T follicular helper cell (primary cell): Measurements from ENCODE around the gene DCLK2.

ENCODE experiments used
- DNase-seq: peaks from one replicate; pipeline ENCODE4 v3.0.0-alpha.2; 2020; ENCODE audit warnings: low read depth
- total RNA-seq, 2 experiments: gene quantifications; one replicate each; lab custom pipeline; 2026; lab: John Stamatoyannopoulos, UW

Gene DCLK2
- total RNA-seq = 0 to 0.06 reads per million in 2 experiments

- no peak for DNase-seq
Observed at GRCh38 chr4:150078041-150078578, at the start of gene DCLK2. Gene DCLK2 (plus strand): TSS chr4:150078445. CDS start chr4:150079028, 583 bp downstream.

- DNase-seq = no peak
Observed at GRCh38 chr4:150032541-150032940, 45.7 kb upstream of the DCLK2 start.

GRCh38 chr4:150033081-150033480 lies 45.2 kb upstream of the DCLK2 start:
- DNase-seq = no peak

DNA sequence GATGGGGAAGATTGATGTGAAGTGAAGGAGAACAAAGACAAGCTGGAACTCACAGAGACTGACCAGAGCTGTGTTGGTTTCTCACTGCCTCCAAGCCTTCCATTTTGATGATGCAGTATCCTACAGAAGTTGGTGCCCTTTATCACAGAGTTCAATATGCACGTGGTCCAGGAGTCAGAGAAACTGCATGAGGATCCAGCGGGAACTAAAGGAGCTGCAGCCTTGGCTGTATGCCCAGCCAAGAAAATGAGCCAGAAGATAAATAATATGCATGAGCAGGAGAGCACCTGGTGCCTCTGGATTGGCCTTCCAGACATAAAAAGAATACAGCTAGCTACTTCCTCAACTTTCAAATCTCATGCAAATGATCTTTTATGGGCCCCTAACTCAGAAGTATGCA lies 44.3 kb upstream of the DCLK2 start:
- DNase-seq = no peak

- DNase-seq = no peak
Observed at GRCh38 chr4:150037251-150037856, 40.9 kb upstream of the DCLK2 start.

DNA sequence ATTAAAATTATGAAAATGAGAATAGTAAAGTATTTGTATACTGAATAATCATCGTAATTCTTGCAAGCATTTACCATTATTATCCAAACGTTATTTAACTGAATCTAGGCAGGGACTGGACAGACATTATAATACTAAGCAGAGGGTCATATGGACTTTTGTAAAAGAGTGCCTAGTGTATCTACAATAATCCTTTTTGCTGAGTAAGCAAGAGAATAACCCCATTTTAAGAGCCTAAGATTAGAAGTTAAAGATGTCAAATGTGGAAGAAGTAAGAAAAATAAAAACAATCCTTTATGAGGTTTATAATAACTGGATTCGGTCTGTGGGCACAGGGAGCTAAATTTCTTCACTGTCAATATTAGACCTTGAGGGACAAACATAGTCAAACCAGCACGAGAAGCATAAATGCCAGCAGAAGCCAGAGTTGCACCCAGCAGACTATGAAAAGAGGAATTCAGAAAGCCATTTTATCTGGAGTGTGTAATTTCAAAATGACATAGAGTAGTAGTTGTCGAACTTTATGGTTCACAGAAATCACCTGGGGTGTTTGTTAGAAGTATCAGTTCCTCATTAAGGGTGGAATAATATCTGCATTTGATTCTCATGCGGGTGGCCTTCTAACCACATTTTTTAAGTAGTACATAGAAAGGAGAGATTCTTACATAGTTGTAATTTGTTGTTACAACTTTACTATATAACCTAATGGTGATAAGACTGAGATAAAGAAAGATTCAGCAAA lies 39.7 kb upstream of the DCLK2 start:
- no peak for DNase-seq

GRCh38 chr4:150039274-150040127 lies 38.7 kb upstream of the DCLK2 start:
- DNase-seq = no peak

DNA sequence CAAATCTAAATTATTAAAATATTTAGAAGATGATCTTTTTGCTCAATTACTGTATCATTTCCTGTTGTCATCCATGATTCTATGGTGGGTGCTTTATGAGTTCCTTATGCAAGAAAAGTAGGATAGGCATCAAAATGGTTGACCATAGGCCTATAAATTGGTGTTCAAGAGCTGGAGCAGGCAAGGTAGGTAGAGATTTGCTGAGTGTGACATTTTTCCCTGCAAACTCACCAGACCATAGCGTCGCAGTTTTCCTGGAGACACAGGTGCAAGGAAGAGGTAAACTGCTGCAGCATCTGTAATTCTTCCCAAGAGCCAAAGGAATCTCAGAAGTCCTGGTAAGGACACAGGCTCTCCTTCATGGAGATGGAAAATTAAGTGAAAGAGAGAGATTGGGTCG lies 33.7 kb upstream of the DCLK2 start:
- no peak for DNase-seq

- no peak for DNase-seq
Observed at GRCh38 chr4:150045410-150045809, 32.8 kb upstream of the DCLK2 start.

GRCh38 chr4:150046728-150047217 lies 31.5 kb upstream of the DCLK2 start:
- no peak for DNase-seq

GRCh38 chr4:150047546-150047945 lies 30.7 kb upstream of the DCLK2 start:
- DNase-seq = no peak

DNA sequence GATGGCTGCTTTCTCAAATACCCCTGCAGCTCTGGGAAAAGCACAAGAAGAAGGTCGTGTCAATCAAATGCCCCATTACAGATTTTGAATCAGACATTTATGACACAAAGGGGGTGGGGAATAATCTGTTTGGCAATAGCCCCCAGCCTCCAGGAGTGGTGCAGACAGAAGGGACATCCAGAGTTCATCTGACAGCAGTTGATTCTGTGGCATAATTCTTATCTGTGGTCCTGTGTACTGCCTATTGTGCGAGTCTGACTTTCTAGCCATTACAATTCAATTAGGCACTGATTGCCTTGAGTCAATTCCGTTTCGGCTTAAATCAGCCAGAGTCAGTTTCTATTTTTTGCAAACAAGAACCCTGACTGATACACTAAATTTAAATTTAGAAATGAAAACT lies 28.6 kb upstream of the DCLK2 start:
- DNase-seq = no peak

DNA sequence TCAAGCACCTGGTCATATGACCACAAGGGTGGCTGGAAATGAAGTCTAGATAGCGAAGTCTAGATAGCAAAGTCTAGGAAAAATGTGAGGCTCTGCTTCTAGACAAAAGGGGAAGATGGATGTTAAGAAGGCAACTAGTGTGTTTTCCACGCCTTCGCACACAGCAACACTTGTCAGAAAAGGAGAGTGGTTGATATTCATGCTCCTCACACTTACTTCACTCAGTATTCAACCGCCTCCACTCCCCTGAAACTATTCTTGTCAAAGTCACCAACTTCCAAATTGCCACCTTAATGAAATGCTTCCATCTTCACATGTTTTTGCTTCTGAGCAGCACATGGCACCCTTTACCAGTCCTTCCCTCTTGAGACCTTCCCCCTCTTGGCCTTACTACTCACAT lies 27.7 kb upstream of the DCLK2 start:
- DNase-seq = no peak

DNA sequence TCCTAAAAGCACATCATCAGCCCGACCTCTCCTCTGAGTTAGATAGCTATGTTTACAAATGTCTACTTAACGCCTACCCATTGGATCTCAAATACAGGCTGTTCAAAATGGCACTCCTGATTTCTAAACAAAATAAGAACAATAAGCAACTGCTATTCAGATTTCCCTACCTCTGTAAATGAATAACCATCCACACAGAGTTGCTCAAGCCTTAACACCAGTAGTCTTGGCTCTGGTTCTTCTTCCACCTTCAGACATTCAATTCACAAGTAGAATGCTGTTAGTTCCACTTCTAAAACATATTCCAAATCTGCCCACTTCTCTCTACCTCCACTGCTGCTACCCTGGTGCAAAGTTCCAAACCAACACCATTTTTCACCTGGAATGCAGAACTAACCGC lies 27.1 kb upstream of the DCLK2 start:
- DNase-seq = no peak

DNA sequence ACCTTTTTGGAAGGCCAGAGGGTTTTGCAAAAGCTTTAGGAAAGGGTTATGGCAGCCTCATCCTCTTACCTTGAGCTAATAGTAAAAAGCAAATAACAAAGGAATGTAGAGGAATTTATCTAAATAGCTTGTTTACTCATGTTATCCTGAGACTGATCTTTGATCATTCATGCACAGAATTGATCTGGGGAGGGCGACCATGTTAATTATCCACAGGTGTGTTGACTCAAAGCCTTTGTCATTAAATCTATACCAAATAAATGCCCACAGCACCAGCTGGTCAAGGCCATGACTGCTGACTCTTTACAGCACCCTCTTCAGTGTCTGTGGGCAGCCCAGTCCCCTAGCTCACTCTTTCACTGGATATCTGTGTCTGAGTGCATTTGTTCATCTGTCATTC lies 22.8 kb upstream of the DCLK2 start:
- DNase-seq = no peak

DNA sequence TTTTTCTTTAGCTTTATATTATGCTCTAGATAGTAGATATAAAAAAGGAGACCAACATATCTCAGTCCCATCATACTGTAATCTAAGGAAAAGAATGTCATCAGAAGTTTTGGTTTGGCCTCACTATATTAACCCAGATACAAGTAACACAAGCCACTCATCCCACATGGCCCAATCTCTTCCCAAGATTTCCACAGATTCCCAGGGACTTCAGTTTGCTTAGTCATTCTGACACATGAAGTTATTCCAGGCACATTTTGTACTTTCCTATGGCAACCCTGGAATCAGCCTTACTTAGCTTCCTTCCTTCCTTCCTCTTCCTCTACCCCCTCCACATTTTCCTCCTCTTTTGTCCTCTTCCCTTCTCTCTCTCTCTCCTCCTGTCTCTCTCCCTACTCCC lies 21.7 kb upstream of the DCLK2 start:
- DNase-seq = no peak

GRCh38 chr4:150061086-150061776 lies 17.0 kb upstream of the DCLK2 start:
- no peak for DNase-seq

GRCh38 chr4:150063128-150063527 lies 15.1 kb upstream of the DCLK2 start:
- DNase-seq = no peak

DNA sequence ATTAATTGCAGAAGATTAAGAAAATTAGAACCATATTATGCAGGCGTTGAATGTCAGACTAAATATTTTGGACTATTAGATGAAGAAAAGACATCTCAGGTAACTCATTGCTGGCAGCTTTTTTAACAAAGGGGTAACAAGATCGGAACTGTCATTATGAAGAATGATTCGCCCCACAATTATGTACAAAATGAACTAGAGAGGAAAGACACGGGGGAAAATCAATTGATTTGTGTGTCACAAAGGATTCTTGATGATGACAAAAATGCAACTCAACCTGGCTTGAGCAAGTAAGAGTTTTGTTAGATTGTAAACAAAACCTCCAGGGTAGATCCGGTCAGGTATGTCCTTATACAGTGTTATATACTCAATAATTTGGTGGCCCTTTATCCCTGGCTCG lies 12.5 kb upstream of the DCLK2 start:
- no peak for DNase-seq

DNA sequence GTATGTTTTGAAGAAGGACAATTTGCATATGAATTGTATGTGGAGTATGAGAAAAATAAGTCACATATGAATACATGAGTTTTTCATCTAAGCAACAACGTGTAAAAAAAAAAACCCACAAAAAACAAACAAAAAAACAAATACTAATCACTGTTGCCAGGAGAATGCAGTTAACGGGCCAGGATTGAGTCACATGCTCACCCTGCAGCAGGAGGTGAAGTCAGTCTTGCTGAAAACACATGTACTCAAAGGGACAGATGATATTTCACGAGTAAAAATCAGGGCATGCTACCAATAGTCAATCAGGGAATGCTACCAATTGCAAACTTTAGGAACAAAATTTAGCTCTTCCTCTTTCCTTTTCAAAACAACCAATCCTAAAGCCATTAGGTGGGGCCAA lies 10.4 kb upstream of the DCLK2 start:
- no peak for DNase-seq

DNA sequence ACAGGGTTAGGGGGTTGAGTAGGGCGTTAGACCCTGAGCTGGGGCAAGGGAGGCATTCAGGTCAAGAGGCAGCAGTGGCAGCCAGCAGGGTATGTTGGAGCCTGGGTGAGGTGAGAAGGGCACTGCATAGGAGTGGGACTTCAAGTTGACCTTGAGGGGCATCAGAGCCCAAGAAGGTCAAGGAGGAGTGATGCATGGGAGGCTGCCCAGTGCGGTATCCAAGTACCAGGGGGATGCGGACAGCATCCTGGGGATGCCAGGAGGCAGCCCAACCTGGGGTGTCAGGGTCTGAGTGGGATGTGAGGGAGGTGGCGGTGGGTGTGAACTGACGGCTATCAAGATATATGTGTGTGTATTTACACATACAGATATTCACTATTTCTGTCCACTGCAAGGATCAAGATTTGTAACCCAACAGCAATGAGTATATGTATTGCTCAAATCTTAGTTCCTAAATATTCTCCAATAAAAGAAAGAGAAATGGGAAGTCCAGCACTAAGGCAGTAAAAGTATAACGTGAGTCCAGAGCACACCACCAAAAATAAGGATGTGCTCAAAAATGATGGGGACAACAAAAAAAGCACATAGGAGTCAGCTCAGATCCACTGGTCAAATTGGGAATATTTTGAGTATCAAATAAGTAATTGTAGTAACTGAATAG lies 9.8 kb upstream of the DCLK2 start:
- DNase-seq = no peak
